ENCODE measurements around the gene RIC8B.

The RIC8B gene

DNA sequence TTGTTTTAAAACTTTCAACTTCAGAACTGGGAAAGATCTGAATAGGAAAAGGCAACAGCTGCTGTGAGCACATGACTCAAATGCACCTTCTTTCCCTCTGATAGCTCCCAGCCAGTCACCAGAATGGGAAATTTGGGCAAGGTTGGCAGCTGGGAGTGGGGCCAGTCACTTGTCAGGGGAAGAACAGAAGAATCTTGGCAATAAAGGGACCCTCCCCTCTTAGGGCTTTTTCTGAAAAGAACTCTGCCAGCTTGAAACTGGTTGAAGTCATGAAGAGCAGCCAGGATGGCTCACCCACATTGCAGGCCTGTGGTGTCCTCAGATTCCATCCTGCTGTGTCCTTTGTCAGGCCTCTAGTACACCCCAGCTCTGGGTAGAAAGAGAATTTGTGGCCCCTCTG lies 10.3 kb upstream of the RIC8B start:
- no peaks in the 10 kb centered on the region for H3K9me2 ChIP-seq (replicated peaks; ENCODE audit: low read depth, low read length)
- no peaks in the 10 kb centered on the region for H3F3A ChIP-seq (ENCODE audit: low read depth)
- TF ChIP-seq EZH2phosphoT487 (IDR thresholded peaks at IDR 0.05; ENCODE audit: borderline replicate concordance) = no peak
- TF ChIP-seq, protein P1, sequence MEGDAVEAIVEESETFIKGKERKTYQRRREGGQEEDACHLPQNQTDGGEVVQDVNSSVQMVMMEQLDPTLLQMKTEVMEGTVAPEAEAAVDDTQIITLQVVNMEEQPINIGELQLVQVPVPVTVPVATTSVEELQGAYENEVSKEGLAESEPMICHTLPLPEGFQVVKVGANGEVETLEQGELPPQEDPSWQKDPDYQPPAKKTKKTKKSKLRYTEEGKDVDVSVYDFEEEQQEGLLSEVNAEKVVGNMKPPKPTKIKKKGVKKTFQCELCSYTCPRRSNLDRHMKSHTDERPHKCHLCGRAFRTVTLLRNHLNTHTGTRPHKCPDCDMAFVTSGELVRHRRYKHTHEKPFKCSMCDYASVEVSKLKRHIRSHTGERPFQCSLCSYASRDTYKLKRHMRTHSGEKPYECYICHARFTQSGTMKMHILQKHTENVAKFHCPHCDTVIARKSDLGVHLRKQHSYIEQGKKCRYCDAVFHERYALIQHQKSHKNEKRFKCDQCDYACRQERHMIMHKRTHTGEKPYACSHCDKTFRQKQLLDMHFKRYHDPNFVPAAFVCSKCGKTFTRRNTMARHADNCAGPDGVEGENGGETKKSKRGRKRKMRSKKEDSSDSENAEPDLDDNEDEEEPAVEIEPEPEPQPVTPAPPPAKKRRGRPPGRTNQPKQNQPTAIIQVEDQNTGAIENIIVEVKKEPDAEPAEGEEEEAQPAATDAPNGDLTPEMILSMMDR (conservative IDR thresholded peaks at IDR 0.05; ENCODE audit: low read length) = no peak
- no peaks in the 10 kb centered on the region for H3K9me3 ChIP-seq (ENCODE audit: insufficient read depth, low read depth, low read length)
- peaks cover 8% of the 10 kb centered on the region for H3K27me3 ChIP-seq (ENCODE audit: insufficient read depth, low read length, poor library complexity, severe bottlenecking)
- no peak overlapping the region for H3K4me2 ChIP-seq (ENCODE audit: low read depth, low read length, poor library complexity, severe bottlenecking)
- H3K9ac ChIP-seq (ENCODE audit: low read depth, low read length, poor library complexity, severe bottlenecking) = no peak overlapping the region
- no peaks in the 10 kb centered on the region for H4K20me1 ChIP-seq (ENCODE audit: insufficient read depth, low read length, poor library complexity, severe bottlenecking)
- peaks cover 9% of the 10 kb centered on the region for H3K4me1 ChIP-seq (ENCODE audit: insufficient read depth, low read length, poor library complexity, severe bottlenecking)
- H3K36me3 ChIP-seq (ENCODE audit: insufficient read depth, low read length) = no peaks in the 10 kb centered on the region
- no peak overlapping the region for H2AFZ ChIP-seq (ENCODE audit: low read length)
- H3K4me3 ChIP-seq (ENCODE audit: low read length, poor library complexity, severe bottlenecking) = no peak overlapping the region
- no peaks in the 10 kb centered on the region for H3K79me2 ChIP-seq (ENCODE audit: insufficient read depth, low read length)

GRCh38 chr12:106764738-106765137 lies 9.7 kb upstream of the RIC8B start:
- no peaks in the 10 kb centered on the region for H3K36me3 ChIP-seq (ENCODE audit: insufficient read depth, low read length)
- H3K4me2 ChIP-seq (ENCODE audit: low read depth, low read length, poor library complexity, severe bottlenecking) = no peak overlapping the region
- H3K79me2 ChIP-seq (ENCODE audit: insufficient read depth, low read length) = no peaks in the 10 kb centered on the region
- H3F3A ChIP-seq (ENCODE audit: low read depth) = no peaks in the 10 kb centered on the region
- H3K9me2 ChIP-seq (replicated peaks; ENCODE audit: low read depth, low read length) = no peaks in the 10 kb centered on the region
- TF ChIP-seq, protein P1 (conservative IDR thresholded peaks at IDR 0.05; ENCODE audit: low read length) = no peak
- TF ChIP-seq EZH2phosphoT487 (IDR thresholded peaks at IDR 0.05; ENCODE audit: borderline replicate concordance) = no peak
- H4K20me1 ChIP-seq (ENCODE audit: insufficient read depth, low read length, poor library complexity, severe bottlenecking) = no peaks in the 10 kb centered on the region
- H3K27me3 ChIP-seq (ENCODE audit: insufficient read depth, low read length, poor library complexity, severe bottlenecking) = peaks cover 8% of the 10 kb centered on the region
- H3K4me3 ChIP-seq (ENCODE audit: low read length, poor library complexity, severe bottlenecking) = no peak overlapping the region
- no peak overlapping the region for H2AFZ ChIP-seq (ENCODE audit: low read length)
- H3K4me1 ChIP-seq (ENCODE audit: insufficient read depth, low read length, poor library complexity, severe bottlenecking) = peaks cover 4% of the 10 kb centered on the region
- no peaks in the 10 kb centered on the region for H3K9me3 ChIP-seq (ENCODE audit: insufficient read depth, low read depth, low read length)
- no peak overlapping the region for H3K9ac ChIP-seq (ENCODE audit: low read depth, low read length, poor library complexity, severe bottlenecking)

DNA sequence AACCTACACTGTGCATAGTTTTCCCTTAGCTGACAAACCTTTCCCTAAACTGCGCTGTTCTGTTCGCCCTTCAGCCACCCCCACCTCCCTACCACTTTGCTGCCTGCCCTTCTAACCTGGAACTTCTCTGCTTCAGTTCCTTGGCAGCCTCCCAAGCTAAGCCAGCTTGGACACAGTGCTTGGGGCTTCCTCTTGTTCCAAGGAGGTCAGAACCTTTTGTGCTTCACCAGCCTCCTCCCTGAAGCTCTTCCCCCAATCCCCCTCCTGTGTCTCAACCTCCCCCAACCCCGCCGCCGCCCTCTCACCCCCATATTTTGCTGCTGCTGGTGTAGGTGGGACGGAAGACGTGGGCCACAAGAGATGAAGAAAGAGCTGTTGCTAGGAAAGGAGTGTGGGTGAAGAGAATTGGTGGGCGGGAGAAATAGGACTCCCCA lies 8.1 kb upstream of the RIC8B start:
- no peak for TF ChIP-seq EZH2phosphoT487 (IDR thresholded peaks at IDR 0.05; ENCODE audit: borderline replicate concordance)
- TF ChIP-seq, protein P1 (conservative IDR thresholded peaks at IDR 0.05; ENCODE audit: low read length) = no peak
- Histone ChIP-seq H3F3A (ENCODE audit: low read depth) (no peaks in the 10 kb centered on the region), H3K36me3 (ENCODE audit: insufficient read depth, low read length) (no peaks in the 10 kb centered on the region), H3K79me2 (ENCODE audit: insufficient read depth, low read length) (no peaks in the 10 kb centered on the region), H3K9ac (ENCODE audit: low read depth, low read length, poor library complexity, severe bottlenecking) (no peak overlapping the region), H3K4me1 (ENCODE audit: insufficient read depth, low read length, poor library complexity, severe bottlenecking) (no peaks in the 10 kb centered on the region), H4K20me1 (ENCODE audit: insufficient read depth, low read length, poor library complexity, severe bottlenecking) (no peaks in the 10 kb centered on the region), H2AFZ (ENCODE audit: low read length) (no peak overlapping the region), H3K9me2 (replicated peaks; ENCODE audit: low read depth, low read length) (no peaks in the 10 kb centered on the region), H3K27me3 (ENCODE audit: insufficient read depth, low read length, poor library complexity, severe bottlenecking) (peaks cover 8% of the 10 kb centered on the region), H3K4me2 (ENCODE audit: low read depth, low read length, poor library complexity, severe bottlenecking) (no peak overlapping the region), H3K4me3 (ENCODE audit: low read length, poor library complexity, severe bottlenecking) (no peak overlapping the region), H3K9me3 (ENCODE audit: insufficient read depth, low read depth, low read length) (no peaks in the 10 kb centered on the region)
